ENCODE data around the gene ATP5PO. TPM values are rescaled to one million over a fixed set of nuclear protein-coding genes. Genes with fewer than 3 reads are reported as not detected.

Gene ATP5PO
- total and polyA plus RNA-seq, 2 of the 13 experiments (the other 11 are each of a cell fraction or from before 2014, with no cell fraction given), result 256 to 297 TPM

GRCh38 chr21:33915368-33916199 lies at the start of gene ATP5PO (continued):
- no peak for TF ChIP-seq KIAA2018 (CRISPR knock-in tag; IDR thresholded peaks at IDR 0.05; ENCODE audit: borderline replicate concordance)
- TF ChIP-seq BORCS8-MEF2B (CRISPR knock-in tag; IDR thresholded peaks at IDR 0.05), result no peak
- peak; percentile 60 for TF ChIP-seq ZNF883 (CRISPR knock-in tag; IDR thresholded peaks at IDR 0.05; ENCODE audit: not compliant biosample characterization)
- no peak; the same call in 1 of the 2 replicates for TF ChIP-seq ZFP90 (CRISPR knock-in tag; IDR thresholded peaks at IDR 0.05; ENCODE audit: borderline replicate concordance)
- TF ChIP-seq NCOR1 (IDR thresholded peaks at IDR 0.05; ENCODE audit: borderline replicate concordance, low read length), result no peak
- peak; percentile 71 for TF ChIP-seq NAIF1 (CRISPR knock-in tag; IDR thresholded peaks at IDR 0.05; ENCODE audit: borderline replicate concordance)
- TF ChIP-seq ZNF362 (CRISPR knock-in tag; IDR thresholded peaks at IDR 0.05; ENCODE audit: borderline replicate concordance), result no peak
- no peak for TF ChIP-seq SNAPC2 (CRISPR knock-in tag; IDR thresholded peaks at IDR 0.05)
- TF ChIP-seq ZNF598 (CRISPR knock-in tag; IDR thresholded peaks at IDR 0.05; ENCODE audit: borderline replicate concordance), result peak; percentile 22; the same call in 1 of the 2 replicates
- TF ChIP-seq ZIK1 (CRISPR knock-in tag; IDR thresholded peaks at IDR 0.05; ENCODE audit: borderline replicate concordance, low read depth), result no peak; the same call in 1 of the 2 replicates
- peak; percentile 86 for TF ChIP-seq ZNF280B (CRISPR knock-in tag; IDR thresholded peaks at IDR 0.05; ENCODE audit: borderline replicate concordance)
- 0 out of 2 replicates have a peak, but pooled peaks have one; percentile 13 for TF ChIP-seq ZNF441 (CRISPR knock-in tag; IDR thresholded peaks at IDR 0.05; ENCODE audit: borderline replicate concordance)
- no peak for TF ChIP-seq ZNF766 (CRISPR knock-in tag; IDR thresholded peaks at IDR 0.05; ENCODE audit: borderline replicate concordance)
- no peak for TF ChIP-seq ZSCAN12 (CRISPR knock-in tag; IDR thresholded peaks at IDR 0.05)
- TF ChIP-seq SUZ12 (IDR thresholded peaks at IDR 0.05; ENCODE audit: low read depth, low read length), result peak; percentile 95
